H9 (cell line): ENCODE data around the gene VWC2. TPM values are rescaled to one million over a fixed set of nuclear protein-coding genes. Genes with fewer than 3 reads are reported as not detected.

Experiments
- DNase-seq: peaks from one replicate; pipeline ENCODE4 v3.0.0-alpha.2; 2017
- H2AFZ ChIP-seq: one replicate; pipeline ENCODE4 v1.6.1; 2013; ENCODE audit warnings: mild to moderate bottlenecking, low read length, control low read depth, moderate library complexity
- H2AK5ac ChIP-seq: 2 replicates; pipeline ENCODE4 v1.6.1; 2013; ENCODE audit warnings: low read length, control low read depth, mixed read lengths; ENCODE audit not compliant: insufficient read length
- H2BK120ac ChIP-seq: one replicate; pipeline ENCODE4 v1.6.1; 2013; ENCODE audit warnings: low read depth, mild to moderate bottlenecking, low read length, control low read depth, inconsistent platforms; ENCODE audit not compliant: poor library complexity, severe bottlenecking
- H2BK12ac ChIP-seq: 2 replicates; pipeline ENCODE4 v1.6.1; 2013; ENCODE audit warnings: low read length, control low read depth, mixed read lengths, low read depth; ENCODE audit not compliant: insufficient read length
- H2BK15ac ChIP-seq: 2 replicates; pipeline ENCODE4 v1.6.1; 2013; ENCODE audit warnings: low read depth, low read length, control low read depth
- H2BK20ac ChIP-seq: one replicate; pipeline ENCODE4 v1.6.1; 2013; ENCODE audit warnings: low read depth, mild to moderate bottlenecking, low read length, control low read depth, inconsistent platforms; ENCODE audit not compliant: poor library complexity, severe bottlenecking
- H2BK5ac ChIP-seq: 2 replicates; pipeline ENCODE4 v1.6.1; 2013; ENCODE audit warnings: low read length, control low read depth, mixed read lengths; ENCODE audit not compliant: insufficient read length
- H3K14ac ChIP-seq: 2 replicates; pipeline ENCODE4 v1.6.1; 2013; ENCODE audit warnings: low read length, control low read depth; ENCODE audit not compliant: insufficient read depth
- H3K18ac ChIP-seq: 2 replicates; pipeline ENCODE4 v1.6.1; 2013; ENCODE audit warnings: low read depth, mild to moderate bottlenecking, mixed read lengths, low read length, control low read depth; ENCODE audit not compliant: insufficient read length
- H3K23ac ChIP-seq: 2 replicates; pipeline ENCODE4 v1.6.1; 2013; ENCODE audit warnings: low read length, control low read depth, mixed read lengths, low read depth; ENCODE audit not compliant: insufficient read length
- H3K23me2 ChIP-seq: 2 replicates; pipeline ENCODE4 v1.6.1; 2013; ENCODE audit warnings: low read depth, mild to moderate bottlenecking, mixed read lengths, low read length, control low read depth; ENCODE audit not compliant: insufficient read length, poor library complexity, severe bottlenecking
- H3K27ac ChIP-seq: 2 replicates; pipeline ENCODE4 v1.5.1; 2013; ENCODE audit warnings: low read length, control low read depth, mixed read lengths, low read depth; ENCODE audit not compliant: insufficient read length
- H3K27me3 ChIP-seq: 2 replicates; pipeline ENCODE4 v1.6.1; 2013; ENCODE audit warnings: low read length, control low read depth, inconsistent platforms; ENCODE audit not compliant: insufficient read depth
- H3K4ac ChIP-seq: 2 replicates; pipeline ENCODE4 v1.6.1; 2013; ENCODE audit warnings: low read depth, mild to moderate bottlenecking, control low read depth, inconsistent platforms, low read length, moderate library complexity
- H3K4me1 ChIP-seq: 2 replicates; pipeline ENCODE4 v1.6.1; 2013; ENCODE audit warnings: low read length, control low read depth, inconsistent platforms; ENCODE audit not compliant: insufficient read depth
- H3K4me2 ChIP-seq: 2 replicates; pipeline ENCODE4 v1.6.1; 2013; ENCODE audit warnings: low read length, control low read depth, mixed read lengths; ENCODE audit not compliant: insufficient read length, insufficient read depth
- H3K56ac ChIP-seq: 2 replicates; pipeline ENCODE4 v1.6.1; 2013; ENCODE audit warnings: low read depth, mild to moderate bottlenecking, mixed read lengths, low read length, control low read depth; ENCODE audit not compliant: insufficient read length
- H3K79me1 ChIP-seq: 2 replicates; pipeline ENCODE4 v1.6.1; 2013; ENCODE audit warnings: low read depth, mild to moderate bottlenecking, moderate library complexity, low read length, control low read depth, inconsistent platforms; ENCODE audit not compliant: insufficient read depth, poor library complexity, severe bottlenecking
- H3K79me2 ChIP-seq: 2 replicates; pipeline ENCODE4 v1.6.1; 2013; ENCODE audit warnings: low read length, control low read depth, inconsistent platforms; ENCODE audit not compliant: insufficient read depth
- H3K9ac ChIP-seq: 2 replicates; pipeline ENCODE4 v1.6.1; 2013; ENCODE audit warnings: low read length, control low read depth, mixed read lengths; ENCODE audit not compliant: insufficient read length; ENCODE audit errors: extremely low read depth
- H3K9me3 ChIP-seq: one replicate; pipeline ENCODE4 v1.6.1; 2013; ENCODE audit warnings: low read depth, low read length, inconsistent platforms; ENCODE audit not compliant: control insufficient read depth
- H3T11ph ChIP-seq: one replicate; pipeline ENCODE4 v1.6.1; 2013; ENCODE audit warnings: mild to moderate bottlenecking, low read length, control low read depth, inconsistent platforms
- H4K20me1 ChIP-seq: one replicate; pipeline ENCODE4 v1.6.1; 2013; ENCODE audit not compliant: control insufficient read depth, insufficient read length, insufficient read depth
- H4K5ac ChIP-seq: 2 replicates; pipeline ENCODE4 v1.6.1; 2013; ENCODE audit warnings: low read depth, mild to moderate bottlenecking, mixed read lengths, low read length, control low read depth; ENCODE audit not compliant: insufficient read length
- H4K8ac ChIP-seq: replicated peaks from 2 replicates; pipeline ENCODE4 v1.6.1; 2013; ENCODE audit warnings: low read length, control low read depth, mixed read lengths, low read depth; ENCODE audit not compliant: insufficient read length
- H4K91ac ChIP-seq: 2 replicates; pipeline ENCODE4 v1.6.1; 2013; ENCODE audit warnings: low read depth, mild to moderate bottlenecking, moderate library complexity, mixed read lengths, low read length, control low read depth; ENCODE audit not compliant: insufficient read length
- H3K27ac Mint-ChIP-seq, 3 experiments: 2 replicates in 2 of 3; 3 replicates in 1 of 3; pipeline ENCODE4 v1.8.0; 2020 to 2021; ENCODE audit warnings: mixed read lengths in 3 of 3, mild to moderate bottlenecking in 1 of 3, moderate library complexity in 1 of 3
- H3K27me3 Mint-ChIP-seq: 2 replicates; pipeline ENCODE4 v1.8.0; 2021; ENCODE audit warnings: low read depth, mild to moderate bottlenecking, moderate library complexity, mixed read lengths
- H3K36me3 Mint-ChIP-seq, 3 experiments: 2 replicates in 2 of 3; 3 replicates in 1 of 3; pipeline ENCODE4 v1.8.0; 2020 to 2021; ENCODE audit warnings: low read depth in 3 of 3, mixed read lengths in 3 of 3; ENCODE audit not compliant: insufficient read depth in 1 of 3
- H3K4me1 Mint-ChIP-seq, 2 experiments: 2 replicates each; pipeline ENCODE4 v1.8.0; 2020; ENCODE audit warnings: mixed read lengths in 2 of 2
- H3K4me3 Mint-ChIP-seq, 2 experiments: 2 replicates in 1 of 2; 3 replicates in 1 of 2; pipeline ENCODE4 v1.8.0; 2020 to 2021; ENCODE audit warnings: mild to moderate bottlenecking in 2 of 2, mixed read lengths in 2 of 2, moderate library complexity in 1 of 2
- H3K9me3 Mint-ChIP-seq, 2 experiments: 2 replicates in 1 of 2; 3 replicates in 1 of 2; pipeline ENCODE4 v1.8.0; 2020; ENCODE audit warnings: mild to moderate bottlenecking in 2 of 2, mixed read lengths in 2 of 2, moderate library complexity in 1 of 2
- WGBS: extraction: QIAGEN DNeasy Blood & Tissue Kit; methylation state at CpG from one replicate; pipeline ENCODE4 v1.1.7; 2013; ENCODE audit warnings: missing lambda C conversion rate, low lambda C conversion rate, mixed read lengths; ENCODE audit not compliant: insufficient read length; ENCODE audit errors: extremely low coverage; 5-methylcytosine and 5-hydroxymethylcytosine counted together
- total RNA-seq: library from RNA; stranded (reverse); gene quantifications from 2 replicates; pipeline ENCODE4 v1.2.1, GENCODE V29; 2021
- TF ChIP-seq, protein P1 (sequence below): fragments of 200-600 bp; sonication (generic); conservative IDR thresholded peaks from 3 replicates; pipeline ENCODE4 v1.8.0; 2021; ENCODE audit warnings: antibody characterized with exemption, mild to moderate bottlenecking

Gene VWC2
- total RNA-seq, 1 experiment from 2014 or later, result 0.02 TPM

DNA sequence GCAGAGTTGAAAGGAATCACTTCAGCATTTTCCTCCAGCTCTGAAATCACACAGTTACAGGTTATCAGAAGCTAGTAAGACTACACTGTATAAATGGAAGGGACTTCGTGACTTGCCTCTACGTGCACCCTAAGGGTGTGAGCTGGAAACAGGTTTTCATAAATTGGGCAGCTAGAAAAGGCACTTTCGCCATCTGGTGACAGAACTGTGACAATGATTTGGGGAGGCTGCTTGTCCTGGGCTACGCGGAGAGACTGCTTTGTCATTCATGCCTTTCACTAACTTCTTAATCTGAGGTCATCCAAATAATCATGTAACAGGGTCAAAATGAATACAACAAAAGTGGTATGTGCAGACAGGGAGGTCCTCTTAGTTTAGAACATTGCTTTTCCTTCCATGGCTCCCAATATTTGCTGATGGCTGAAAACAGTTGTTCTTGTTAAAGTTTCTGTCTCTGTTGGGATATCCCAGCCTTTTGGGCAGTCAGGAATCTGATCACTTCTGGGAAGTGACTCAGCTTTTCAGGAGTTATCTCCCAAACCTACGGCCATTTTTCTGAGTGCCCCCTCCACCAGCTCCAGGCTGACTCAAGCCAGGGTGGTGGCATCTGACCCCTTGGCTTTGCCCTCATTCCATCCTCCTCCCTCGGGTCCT, 17.8 kb downstream of the VWC2 start:
- H3K27ac Mint-ChIP-seq, result peak overlapping the region in 1 of 3 experiments; percentile 17; a peak in 1 of 7 replicates
- Histone ChIP-seq H3K23me2 (no peaks in the 10 kb centered on the region), H3K14ac (no peak overlapping the region), H3T11ph (no peak overlapping the region), H2BK15ac (no peak overlapping the region), H3K9ac (no peak overlapping the region), H3K27ac (no peak overlapping the region), H2BK12ac (no peak overlapping the region), H2BK120ac (no peak overlapping the region), H3K4me1 (no peaks in the 10 kb centered on the region; the same call in 1 of the 2 replicates), H4K20me1 (no peaks in the 10 kb centered on the region), H3K79me1 (no peaks in the 10 kb centered on the region), H3K23ac (no peak overlapping the region), H2AFZ (no peak overlapping the region), H3K79me2 (no peaks in the 10 kb centered on the region), H3K4me2 (no peak overlapping the region), H2BK5ac (no peak overlapping the region), H4K5ac (no peak overlapping the region), H3K18ac (no peak overlapping the region), H3K56ac (no peak overlapping the region), H4K91ac (no peak overlapping the region), H2AK5ac (no peak overlapping the region), H2BK20ac (no peak overlapping the region), H3K9me3 (no peaks in the 10 kb centered on the region), H3K27me3 (no peaks in the 10 kb centered on the region), H4K8ac (no peak overlapping the region), H3K4ac (no peak overlapping the region)
- H3K36me3 Mint-ChIP-seq, result no peaks in the 10 kb centered on the region; a peak in 3 of 7 replicates
- no CpG with 5 or more reads among the region's 7 CpGs for WGBS
- peaks cover 18 to 22% of the 10 kb centered on the region in 2 experiments for H3K4me1 Mint-ChIP-seq
- H3K9me3 Mint-ChIP-seq, result peaks cover 0 to 3% of the 10 kb centered on the region in 2 experiments; a peak in 2 of 5 replicates
- TF ChIP-seq, protein P1, sequence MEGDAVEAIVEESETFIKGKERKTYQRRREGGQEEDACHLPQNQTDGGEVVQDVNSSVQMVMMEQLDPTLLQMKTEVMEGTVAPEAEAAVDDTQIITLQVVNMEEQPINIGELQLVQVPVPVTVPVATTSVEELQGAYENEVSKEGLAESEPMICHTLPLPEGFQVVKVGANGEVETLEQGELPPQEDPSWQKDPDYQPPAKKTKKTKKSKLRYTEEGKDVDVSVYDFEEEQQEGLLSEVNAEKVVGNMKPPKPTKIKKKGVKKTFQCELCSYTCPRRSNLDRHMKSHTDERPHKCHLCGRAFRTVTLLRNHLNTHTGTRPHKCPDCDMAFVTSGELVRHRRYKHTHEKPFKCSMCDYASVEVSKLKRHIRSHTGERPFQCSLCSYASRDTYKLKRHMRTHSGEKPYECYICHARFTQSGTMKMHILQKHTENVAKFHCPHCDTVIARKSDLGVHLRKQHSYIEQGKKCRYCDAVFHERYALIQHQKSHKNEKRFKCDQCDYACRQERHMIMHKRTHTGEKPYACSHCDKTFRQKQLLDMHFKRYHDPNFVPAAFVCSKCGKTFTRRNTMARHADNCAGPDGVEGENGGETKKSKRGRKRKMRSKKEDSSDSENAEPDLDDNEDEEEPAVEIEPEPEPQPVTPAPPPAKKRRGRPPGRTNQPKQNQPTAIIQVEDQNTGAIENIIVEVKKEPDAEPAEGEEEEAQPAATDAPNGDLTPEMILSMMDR, result peak; percentile 72
- no peak overlapping the region for H3K4me3 Mint-ChIP-seq
- peak; percentile 71 for DNase-seq
- H3K27me3 Mint-ChIP-seq, result no peaks in the 10 kb centered on the region; the same call in none of the 2 replicates
